Renal pelvis (tissue), 12 donors: ENCODE measurements around the gene DBF4B. TPM values are rescaled to one million over a fixed set of nuclear protein-coding genes. Genes with fewer than 3 reads are reported as not detected.
"Not testable (repeated sequence)": the region's sequence is repeated elsewhere in the genome, so short reads cannot be mapped to it uniquely, and the experiment has no call there.

Source experiments
- DNase-seq: peaks from one replicate; pipeline ENCODE4 v3.0.0-alpha.2; 2013
- long read RNA-seq, 16 experiments: transcript quantifications; one replicate each; lab custom pipeline, GENCODE V29; 2026
- polyA plus RNA-seq, 3 donors: library from polyadenylated mRNA; unstranded; fragments of 120-200 nt; gene quantifications; one replicate each; pipeline ENCODE4 v1.2.1, GENCODE V29; 2013; ENCODE audit not compliant: insufficient read length in 3 of 3

DBF4B gene
- polyA plus RNA-seq: 10 to 100 TPM; 12.0 to 21.5 (median 18.5) TPM
- long read RNA-seq, donor 1: 0 reads
- long read RNA-seq, donor 2, partial matches to known transcripts: 0 of 1 reads
- long read RNA-seq, donor 2, other reads (novel, unspliced or antisense): 0 of 1 reads
- long read RNA-seq, donor 3: 0 reads
- long read RNA-seq, donor 4: 0 reads
- long read RNA-seq, donor 5: 0 reads
- long read RNA-seq, donor 6, partial matches to known transcripts: 0 of 1 reads
- long read RNA-seq, donor 6, other reads (novel, unspliced or antisense): 0 of 1 reads
- long read RNA-seq, donor 7: 0 reads
- long read RNA-seq, donor 8: 0 reads
- long read RNA-seq, donor 9: 0 reads
- long read RNA-seq, donor 10: 0 reads
- long read RNA-seq, donor 11: 0 reads
- long read RNA-seq, donor 12, partial matches to known transcripts: 5 of 5 reads
- long read RNA-seq, donor 12, other reads (novel, unspliced or antisense): 0 of 5 reads
- long read RNA-seq, donor 13, partial matches to known transcripts: 0 of 1 reads
- long read RNA-seq, donor 13, other reads (novel, unspliced or antisense): 0 of 1 reads
- long read RNA-seq, donor 14: 0 reads
- long read RNA-seq, donor 15: 0 reads
- long read RNA-seq, donor 16, partial matches to known transcripts: 0 of 1 reads
- long read RNA-seq, donor 16, other reads (novel, unspliced or antisense): 0 of 1 reads

DNA sequence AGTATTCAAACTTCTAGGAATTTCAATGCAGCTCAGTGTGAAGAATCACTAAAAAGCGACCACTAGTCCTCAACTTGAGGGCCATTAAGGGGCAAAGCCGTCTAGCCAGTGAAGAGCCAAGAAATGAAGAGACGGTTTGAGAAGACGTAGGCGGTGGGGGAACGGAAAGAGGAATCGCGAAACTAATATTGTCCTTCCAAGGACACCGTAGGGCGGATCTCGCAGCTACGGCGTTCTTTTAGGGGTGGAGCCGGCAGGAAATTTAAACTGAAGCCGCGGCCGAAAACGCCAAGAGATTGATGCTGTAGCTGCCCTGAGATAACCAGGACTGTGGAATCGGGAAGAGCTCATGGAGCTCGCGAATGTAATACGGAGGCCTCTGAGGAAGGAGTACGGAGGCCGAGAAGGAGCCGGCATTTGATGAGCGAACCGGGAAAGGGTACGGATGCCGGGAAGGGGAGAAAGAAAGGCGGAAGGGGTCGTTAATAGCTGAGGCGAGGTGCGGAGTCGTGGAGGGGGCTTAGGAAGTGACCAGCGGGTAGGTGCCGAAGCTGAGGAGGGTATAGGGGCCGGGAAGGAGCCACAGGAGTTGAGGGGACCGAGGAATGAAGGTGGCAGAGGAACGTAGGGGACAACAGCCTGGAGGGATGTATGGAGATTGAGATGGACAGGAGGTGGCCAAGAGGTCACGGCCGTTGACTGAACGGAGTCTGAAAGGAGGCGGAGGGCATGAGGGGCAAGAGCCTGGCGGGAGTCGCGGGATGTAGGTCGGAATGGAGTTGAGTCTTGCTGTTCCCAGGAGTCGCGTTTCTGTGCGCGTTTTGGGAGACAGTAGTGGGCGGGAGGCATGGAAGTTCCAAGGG lies at the start of gene DBF4B:
Gene DBF4B, plus strand, starts transcription at position 265 of the 863 bp plus-strand sequence. Its CDS starts 156 bp downstream, at position 421.
- peak; percentile 93 for DNase-seq

DNA sequence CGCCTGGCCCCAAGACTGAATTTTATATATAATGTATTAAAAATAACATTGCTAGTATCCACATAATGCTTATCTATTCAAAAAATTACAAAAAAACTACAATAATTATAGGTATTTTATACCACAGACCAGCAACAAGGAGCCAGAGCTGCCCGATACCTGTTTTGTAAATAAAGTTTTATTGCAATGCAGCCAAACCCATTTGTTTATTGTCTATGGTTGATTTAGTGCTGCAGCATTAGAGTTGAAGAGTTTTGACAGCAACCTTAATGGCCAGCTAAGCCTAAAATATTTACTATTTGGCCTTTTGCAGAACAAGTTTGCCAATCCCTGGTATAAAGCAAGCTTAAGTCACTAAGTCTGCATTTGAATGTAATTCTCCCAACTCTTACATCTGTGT lies 46.6 kb upstream of the DBF4B start:
- no peak for DNase-seq

DNA sequence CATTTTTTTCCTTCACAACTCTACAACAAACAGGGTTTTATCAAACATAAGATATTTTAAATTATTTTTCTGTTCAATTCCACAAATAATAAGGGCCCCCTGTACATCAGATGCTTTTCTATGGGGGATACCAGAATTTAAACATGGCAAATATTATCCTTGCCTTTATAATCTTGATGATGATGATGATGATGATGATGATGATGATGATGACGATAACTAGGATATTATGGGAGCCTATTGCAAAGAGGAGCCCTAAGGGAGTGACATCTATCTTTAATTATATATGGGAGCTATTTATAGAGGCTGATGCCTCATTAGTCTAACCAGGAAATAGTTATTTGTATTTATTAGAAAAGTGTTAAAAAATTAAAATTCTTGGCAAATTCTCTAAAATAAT lies 45.4 kb upstream of the DBF4B start:
- no peak for DNase-seq

GRCh38 chr17:44664867-44665266 lies 43.6 kb upstream of the DBF4B start:
- DNase-seq: no peak

DNA sequence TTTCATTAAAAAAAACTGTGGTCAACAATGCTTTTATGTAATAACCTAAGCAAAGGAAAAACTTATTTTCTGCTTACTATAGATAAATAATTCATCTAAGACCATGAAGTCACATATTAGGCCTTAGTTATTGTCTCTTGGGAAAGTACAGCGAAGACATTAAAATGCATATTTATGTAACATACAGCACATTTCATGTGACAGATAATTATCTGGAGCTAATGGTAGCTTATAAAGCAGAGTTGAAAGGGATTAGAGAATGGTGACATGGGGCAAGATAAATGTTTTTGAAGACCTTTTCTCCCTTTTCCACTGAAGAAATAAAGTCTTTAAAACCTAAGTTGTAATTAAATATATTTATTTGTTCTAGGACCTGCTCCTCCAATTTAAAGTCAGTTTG lies 42.5 kb upstream of the DBF4B start:
- DNase-seq: no peak

DNA sequence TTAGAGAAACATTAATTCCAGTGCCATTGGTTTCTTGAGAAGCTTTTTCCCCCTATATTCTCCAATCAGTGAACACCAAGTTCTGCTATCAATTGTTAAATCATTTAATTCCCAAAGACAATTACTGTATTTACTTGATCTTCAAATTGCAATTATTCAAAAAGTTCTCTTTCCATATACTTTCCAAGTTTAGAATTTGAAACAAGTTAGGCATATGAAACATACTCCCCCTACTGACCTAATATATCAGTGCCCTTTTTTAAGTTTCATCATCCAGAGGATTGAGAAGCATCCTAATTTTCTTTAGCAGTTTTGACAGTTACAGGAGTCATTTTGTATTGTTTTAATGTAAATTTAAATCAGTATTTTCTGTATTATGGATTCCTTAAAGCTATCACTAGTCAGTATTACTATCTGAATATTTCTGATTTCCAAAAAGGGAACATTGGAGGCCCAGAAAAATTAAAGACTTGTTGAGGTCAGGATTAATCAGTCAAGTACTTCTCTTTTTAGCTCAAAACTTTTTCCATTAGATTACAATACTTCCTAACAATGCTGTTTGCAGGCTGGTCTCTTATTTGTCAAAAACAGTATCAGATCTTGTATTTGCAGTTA lies 35.9 kb upstream of the DBF4B start:
- DNase-seq: no peak

DNA sequence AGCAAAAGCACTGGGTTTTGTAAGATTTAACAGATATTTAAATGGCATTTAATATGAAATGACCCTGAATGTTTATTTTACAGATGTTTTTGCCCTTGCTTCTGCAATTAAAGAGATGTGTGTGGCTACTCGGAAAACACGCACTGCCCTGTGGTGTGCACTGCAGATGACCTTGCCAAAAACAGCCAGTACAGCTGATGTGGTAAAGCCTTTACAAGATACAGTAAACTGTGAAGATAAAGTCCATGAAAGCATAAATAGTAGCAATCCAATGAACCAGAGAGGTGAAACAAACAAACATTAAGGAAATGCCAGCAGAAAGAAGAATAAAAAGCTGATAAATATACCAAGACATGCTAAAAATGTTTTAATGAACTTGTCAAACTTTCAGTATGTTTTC lies 34.6 kb upstream of the DBF4B start:
- no peak for DNase-seq

DNA sequence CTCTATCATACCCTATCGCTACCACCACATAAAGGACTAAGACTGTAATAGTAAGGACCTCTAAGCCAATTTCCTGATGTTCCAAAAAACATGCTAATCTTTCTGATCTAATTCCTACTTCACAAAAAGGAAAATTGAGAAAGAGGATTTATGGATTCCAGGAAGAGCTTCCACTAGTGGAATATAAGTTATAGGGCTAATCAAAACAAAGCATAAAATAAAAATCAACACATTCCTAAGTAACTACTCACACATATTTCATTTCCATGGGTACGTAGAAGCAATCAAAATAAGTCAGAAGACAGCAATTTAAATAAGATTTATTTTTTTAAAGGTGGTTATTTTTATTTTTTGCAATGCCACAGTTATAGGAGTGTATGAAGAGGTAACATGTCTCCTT lies 31.3 kb upstream of the DBF4B start:
- DNase-seq: no peak

GRCh38 chr17:44683303-44683702 lies 25.2 kb upstream of the DBF4B start:
- DNase-seq: not testable (repeated sequence)

DNA sequence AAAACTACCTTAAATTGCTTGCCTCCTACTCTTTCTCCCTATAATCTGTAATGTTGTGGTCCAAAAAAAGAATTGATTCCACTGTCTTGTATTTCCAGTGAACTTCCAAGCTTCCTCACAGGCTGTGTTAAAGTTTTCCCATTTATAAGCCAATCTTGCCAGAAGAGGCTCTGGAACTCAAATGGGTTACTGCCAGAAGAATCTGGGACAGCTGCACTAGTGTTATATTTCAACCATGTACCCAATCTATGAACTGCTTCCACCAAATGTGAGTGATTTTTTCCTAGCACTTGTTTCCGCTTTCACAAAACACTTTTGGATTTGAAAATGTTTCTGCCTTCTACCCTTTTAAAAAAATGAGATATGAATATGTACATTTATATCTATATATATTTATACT lies 20.7 kb upstream of the DBF4B start:
- no peak for DNase-seq

DNA sequence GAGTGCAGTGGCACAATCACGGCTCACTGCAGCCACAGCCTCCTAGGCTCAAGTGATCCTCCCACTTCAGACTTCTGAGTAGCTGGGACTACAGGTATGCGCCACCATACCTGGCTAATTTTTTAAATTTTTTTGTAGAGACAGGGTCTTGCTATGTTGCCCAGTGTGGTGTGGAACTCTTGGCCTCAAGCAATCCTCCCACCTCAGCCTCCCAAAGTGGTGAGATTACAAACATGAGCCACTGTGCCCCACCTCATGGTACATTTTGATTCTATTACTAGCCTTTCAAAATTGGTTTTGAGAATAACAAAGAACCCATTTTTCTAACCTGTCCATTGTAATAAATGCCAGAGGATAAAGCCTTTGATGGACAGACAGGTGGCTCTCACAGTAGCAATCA lies 20.3 kb upstream of the DBF4B start:
- DNase-seq: no peak

DNA sequence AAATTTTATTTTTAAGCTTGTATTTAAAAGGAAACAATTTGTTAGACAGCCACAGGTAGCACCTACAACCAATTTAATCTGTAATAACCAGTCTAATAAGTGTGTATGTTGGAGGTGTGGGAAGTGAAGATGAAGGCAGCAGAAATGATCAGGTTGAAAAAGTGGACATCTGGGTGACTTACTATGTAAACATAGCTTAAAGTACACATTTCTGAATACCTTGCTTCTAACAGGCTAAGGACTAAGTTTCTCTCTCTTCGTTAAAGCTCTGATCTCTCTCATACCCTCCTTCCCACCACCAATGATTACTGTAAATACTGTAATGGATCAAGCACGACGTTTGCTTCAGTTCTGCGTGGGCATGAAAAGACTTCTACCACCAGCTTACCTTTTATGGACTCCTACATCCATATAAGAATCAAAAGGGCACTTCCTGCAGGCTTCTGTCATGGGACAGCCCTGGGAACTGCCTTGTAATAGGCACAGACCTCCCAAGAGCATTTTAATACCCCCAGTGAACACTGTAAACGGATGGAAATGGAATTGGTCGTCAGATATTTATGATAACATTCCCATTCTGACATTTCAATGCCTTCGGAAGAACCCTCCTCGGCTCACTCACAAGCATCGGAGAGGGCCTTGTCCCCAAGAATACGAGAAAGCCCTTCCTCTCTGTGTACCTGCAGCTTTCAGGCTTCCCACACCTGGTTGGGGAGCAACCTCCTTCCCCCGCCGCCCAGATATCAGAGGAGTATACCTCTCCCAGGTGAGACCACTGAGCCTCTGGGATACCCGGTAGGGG lies 19.6 kb upstream of the DBF4B start:
- DNase-seq: no peak

DNA sequence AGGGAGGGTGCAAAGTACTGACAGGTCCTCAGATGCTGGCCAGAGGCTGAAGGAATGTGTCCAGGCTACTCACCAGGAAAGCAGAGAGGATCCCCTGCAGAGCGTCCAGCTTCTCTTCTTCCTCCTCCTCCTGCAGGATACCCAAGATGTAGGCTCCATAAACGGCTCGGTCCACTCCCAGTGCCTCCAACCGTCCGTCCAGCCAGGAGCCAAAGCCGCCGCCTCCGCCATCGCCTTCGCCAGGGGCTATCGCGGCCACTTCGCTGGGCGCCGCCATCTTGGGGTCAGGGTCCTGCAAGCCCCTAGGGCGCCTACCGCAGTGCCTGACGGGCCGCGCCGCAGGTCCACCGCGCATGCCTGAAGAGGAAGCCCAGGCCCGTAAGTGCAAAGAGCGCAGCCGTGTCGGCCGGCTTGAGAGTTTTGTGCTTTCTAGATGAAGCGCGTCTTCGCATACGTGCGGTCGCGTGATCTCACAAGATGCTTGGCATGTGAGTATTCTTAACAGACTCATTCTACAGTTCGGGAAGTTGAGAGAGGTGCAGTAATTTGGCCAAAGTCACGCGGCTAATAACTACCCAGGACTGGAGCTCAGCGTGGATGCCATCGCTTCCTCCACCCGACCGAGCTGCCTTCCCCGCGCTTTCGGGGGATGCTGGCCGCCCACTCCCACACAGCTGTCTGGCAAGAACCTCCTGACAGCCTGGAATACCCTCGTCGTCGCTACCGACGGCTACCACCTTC lies 18.8 kb upstream of the DBF4B start, which contains the start of gene CCDC43:
Gene CCDC43, minus strand, starts transcription at position 300 of the 741 bp plus-strand sequence. Its CDS starts 23 bp downstream, at position 277.
- peak; percentile 91 for DNase-seq

GRCh38 chr17:44690746-44691306 lies 17.6 kb upstream of the DBF4B start:
- not testable (repeated sequence) for DNase-seq

GRCh38 chr17:44693609-44694008 lies 14.9 kb upstream of the DBF4B start:
- DNase-seq: no peak

DNA sequence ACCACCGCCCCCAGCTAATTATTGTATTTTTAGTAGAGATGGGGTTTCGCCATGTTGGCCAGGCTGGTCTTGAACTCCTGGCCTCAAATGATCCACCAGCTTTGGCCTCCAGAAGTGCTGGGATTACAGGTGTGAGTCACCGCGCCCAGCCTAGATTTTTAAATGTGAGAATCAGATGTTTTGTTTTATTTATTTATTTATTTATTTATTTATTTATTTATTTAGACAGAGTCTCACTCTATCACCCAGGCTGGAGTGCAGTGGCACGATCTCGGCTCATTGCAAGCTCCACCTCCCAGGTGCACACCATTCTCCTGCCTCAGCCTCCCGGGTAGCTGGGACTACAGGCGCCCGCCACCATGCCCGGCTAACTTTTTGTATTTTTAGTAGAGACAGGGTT lies 8.2 kb upstream of the DBF4B start:
- not testable (repeated sequence) for DNase-seq

GRCh38 chr17:44707755-44708400 lies 587 bp upstream of the DBF4B start:
- DNase-seq: no peak

- DNase-seq: no peak
Measured at GRCh38 chr17:44719444-44719843, 11.0 kb downstream of the DBF4B start.

- DNase-seq: no peak
Measured at GRCh38 chr17:44722254-44722653, 13.8 kb downstream of the DBF4B start.
